ENCODE data around the gene IAH1.
"Not testable (repeated sequence)": the region's sequence is repeated elsewhere in the genome, so short reads cannot be mapped to it uniquely, and the experiment has no call there.

IAH1 gene

GRCh38 chr2:9473308-9473984 lies 905 bp upstream of the IAH1 start:
- peak; percentile 34 for DNase-seq (ENCODE audit: low read depth)

DNA sequence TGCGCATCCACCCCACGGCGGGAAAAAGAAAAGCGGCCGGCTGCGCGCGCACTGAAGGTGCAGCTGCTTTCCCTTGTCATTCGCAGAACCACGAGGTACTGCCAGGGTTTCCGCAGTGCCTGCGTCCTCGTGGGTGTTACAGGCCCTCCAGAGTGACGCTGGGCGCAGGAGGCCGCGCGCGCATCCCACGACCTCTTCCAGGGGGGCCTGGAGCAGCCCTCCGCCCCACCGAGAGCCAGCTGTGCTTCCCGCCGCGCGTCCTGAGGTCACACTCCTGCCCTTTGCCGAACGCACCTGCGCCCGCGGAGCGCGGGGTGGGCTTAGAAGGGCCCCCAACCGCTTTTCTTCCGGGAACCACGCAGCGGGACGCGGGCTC lies 378 bp upstream of the IAH1 start:
- DNase-seq (ENCODE audit: low read depth): peak; percentile 20

DNA sequence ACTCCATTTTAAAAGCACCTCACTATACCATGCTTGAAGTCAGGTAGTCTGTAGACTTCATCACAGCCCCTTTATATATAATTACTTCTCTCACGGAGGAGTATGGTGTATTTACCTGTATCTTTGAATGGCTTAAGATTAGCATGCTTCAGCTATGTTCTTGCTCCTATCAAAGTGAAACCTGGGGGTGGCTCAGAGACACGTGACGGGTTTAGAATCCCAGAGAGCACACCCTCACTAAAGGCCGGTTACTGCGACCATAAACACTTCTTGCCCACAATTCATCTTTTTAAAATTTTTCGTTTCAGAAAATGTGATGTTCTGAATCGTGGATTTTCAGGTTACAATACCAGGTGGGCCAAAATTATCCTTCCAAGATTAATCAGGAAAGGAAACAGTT lies 3.6 kb downstream of the IAH1 start:
- no peak for DNase-seq (ENCODE audit: low read depth)

GRCh38 chr2:9478526-9478925 lies 4.2 kb downstream of the IAH1 start:
- DNase-seq (ENCODE audit: low read depth): no peak

GRCh38 chr2:9480157-9480556 lies 5.8 kb downstream of the IAH1 start:
- DNase-seq (ENCODE audit: low read depth): no peak

DNA sequence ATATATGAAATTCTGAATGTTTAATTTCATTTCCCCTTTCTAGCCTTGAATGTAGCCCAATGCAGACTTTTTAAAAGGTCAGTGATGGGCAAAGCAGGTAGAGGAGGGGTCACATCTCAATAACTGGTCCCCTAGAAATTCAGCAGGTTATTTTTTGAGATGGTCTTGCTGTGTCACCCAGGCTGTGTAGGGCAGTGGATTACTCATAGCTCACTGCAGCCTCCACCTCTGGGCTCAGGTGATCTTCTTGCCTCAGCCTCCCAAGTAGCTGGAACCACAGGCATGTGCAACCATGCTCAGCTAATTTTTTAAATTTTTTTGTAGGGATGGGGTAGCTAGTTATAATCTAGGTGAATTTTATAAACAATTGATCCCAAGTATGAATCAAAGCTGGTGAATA lies 8.8 kb downstream of the IAH1 start:
- no peak for DNase-seq (ENCODE audit: low read depth)

DNA sequence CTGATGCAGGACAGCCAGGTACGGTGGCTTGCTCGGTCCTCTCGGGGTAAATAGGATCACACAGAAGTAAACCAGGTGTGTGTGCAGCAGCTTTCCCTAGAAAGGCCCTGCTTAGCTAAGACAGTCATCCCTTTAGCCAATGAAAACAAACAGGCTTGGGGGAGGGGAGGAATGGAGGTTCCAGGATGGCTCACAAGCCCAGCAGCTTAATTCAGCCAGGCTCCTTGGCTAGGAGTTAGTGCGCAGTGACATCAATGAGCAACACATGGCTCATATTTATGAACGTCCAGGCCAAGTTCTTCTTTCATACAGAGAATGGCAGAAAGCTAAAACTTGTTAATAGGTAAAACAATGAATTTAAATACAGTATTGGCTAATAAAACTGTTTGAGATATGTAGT lies 10.2 kb downstream of the IAH1 start:
- DNase-seq (ENCODE audit: low read depth): peak; percentile 37

GRCh38 chr2:9488583-9489547 lies 14.5 kb downstream of the IAH1 start:
- peak; percentile 41 for DNase-seq (ENCODE audit: low read depth)

DNA sequence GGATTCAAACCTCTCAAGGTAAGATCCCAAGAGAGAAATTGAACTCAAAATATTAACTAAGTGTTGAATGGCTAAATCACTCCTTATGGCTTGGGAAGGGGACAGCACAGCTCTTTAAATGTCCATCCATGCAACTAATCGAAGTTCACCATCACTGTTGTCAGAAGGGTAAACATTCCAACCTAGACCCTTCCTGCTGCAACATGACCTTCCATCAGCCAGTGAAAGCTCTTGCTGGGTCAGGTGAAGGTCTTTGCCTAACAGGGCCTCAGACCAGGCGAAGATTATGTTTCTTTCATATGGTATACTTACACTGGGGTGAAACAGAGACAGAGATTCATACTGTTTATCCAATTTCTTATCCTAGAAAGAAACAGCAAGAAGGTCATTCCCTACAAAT lies 16.4 kb downstream of the IAH1 start:
- DNase-seq (ENCODE audit: low read depth): no peak

GRCh38 chr2:9492927-9493326 lies 18.6 kb downstream of the IAH1 start:
- DNase-seq (ENCODE audit: low read depth): no peak

GRCh38 chr2:9493478-9493877 lies 19.1 kb downstream of the IAH1 start:
- DNase-seq (ENCODE audit: low read depth): no peak

- DNase-seq (ENCODE audit: low read depth): no peak
These were observed 19.7 kb downstream of the IAH1 start for GRCh38 chr2:9494081-9494480.

- no peak for DNase-seq (ENCODE audit: low read depth)
These were observed 22.7 kb downstream of the IAH1 start for GRCh38 chr2:9497017-9497416.

GRCh38 chr2:9498210-9498609 lies 23.9 kb downstream of the IAH1 start:
- no peak for DNase-seq (ENCODE audit: low read depth)

DNA sequence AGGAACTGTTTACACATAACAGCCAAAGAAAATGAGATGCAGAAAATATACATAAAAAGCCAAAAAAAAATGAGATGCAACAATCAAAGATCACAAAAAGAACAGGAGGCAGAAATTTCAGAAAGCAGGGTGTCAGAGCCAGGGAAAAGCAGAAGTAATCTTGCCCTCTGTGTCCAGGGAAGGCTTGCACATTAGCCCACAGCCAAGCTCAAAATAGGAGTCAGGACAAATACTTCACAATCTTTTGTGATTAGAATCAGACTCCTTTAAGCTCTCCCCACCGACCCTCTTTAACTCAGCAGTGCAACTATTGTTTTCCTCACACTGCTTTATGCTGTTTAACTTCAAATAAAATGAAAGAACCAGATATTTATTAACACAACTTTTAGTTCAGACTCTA lies 34.6 kb downstream of the IAH1 start:
- no peak for DNase-seq (ENCODE audit: low read depth)

- not testable (repeated sequence) for DNase-seq (ENCODE audit: low read depth)
These were observed 39.6 kb downstream of the IAH1 start for GRCh38 chr2:9513946-9514345.

DNA sequence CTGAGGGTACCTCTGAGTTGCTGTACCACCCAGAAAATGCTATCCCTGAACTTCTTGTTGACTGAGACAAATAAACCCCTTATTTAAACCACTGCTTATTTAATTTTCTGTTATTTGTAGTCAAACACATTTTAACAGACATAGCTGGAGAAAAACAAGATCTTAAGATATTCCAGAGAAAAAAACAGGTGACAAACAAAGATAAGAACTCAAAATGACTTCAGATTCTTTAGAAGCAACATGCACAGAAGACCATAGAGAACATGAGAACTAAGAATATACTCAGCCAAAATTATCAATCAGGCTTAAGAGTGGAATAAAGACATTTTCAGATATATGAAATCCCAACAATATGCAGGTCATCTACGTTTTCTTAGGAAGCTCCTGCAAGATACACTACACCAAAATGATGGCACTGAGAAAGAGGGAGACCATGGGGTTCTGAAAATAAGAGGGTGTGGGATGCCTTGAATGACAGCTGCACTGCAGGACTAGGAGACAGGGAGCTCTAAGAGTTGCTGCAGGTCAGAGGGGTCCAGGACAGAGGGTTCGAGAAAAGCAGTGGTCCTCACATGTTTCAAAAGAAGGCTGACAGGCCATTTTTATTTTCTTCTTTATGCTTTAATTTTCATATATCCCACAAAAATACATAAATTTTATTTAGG lies 42.9 kb downstream of the IAH1 start:
- DNase-seq (ENCODE audit: low read depth): no peak

GRCh38 chr2:9518163-9518562 lies 43.8 kb downstream of the IAH1 start:
- no peak for DNase-seq (ENCODE audit: low read depth)

GRCh38 chr2:9518780-9519179 lies 44.4 kb downstream of the IAH1 start:
- DNase-seq (ENCODE audit: low read depth): no peak

- no peak for DNase-seq (ENCODE audit: low read depth)
These were observed 44.9 kb downstream of the IAH1 start for GRCh38 chr2:9519250-9519649.

- no peak for DNase-seq (ENCODE audit: low read depth)
These were observed 49.9 kb downstream of the IAH1 start for GRCh38 chr2:9524291-9524690.

- DNase-seq (ENCODE audit: low read depth): no peak
These were observed 50.9 kb downstream of the IAH1 start for GRCh38 chr2:9525266-9525665.
